ENCODE data around the gene COG5.

DNA sequence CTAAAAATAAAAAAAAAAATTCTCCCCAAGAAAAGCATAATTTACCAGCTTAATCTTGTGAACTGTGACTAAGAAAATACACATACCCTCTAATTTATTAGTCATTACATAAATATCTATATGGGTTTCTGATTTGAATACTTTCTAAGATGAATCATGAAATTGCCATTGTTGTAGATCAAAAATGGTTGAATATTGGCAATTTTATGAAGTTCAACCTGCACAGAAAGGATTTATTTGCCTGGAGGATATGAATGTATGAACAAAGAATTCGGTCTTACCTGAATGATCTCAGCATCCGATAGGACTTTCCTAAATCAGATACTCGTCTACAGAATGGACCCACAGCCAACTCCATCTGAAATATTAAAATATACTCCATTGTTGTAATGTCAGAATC lies 333.4 kb downstream of the COG5 start:
- TF ChIP-seq CTCF (IDR thresholded peaks at IDR 0.05 in 8 of 11, conservative IDR thresholded peaks at IDR 0.05 in 3 of 11) (no peak), POLR2AphosphoS5 (IDR thresholded peaks at IDR 0.05) (no peak)
